Measurements from ENCODE around the gene GSG1L. TPM values are rescaled to one million over a fixed set of nuclear protein-coding genes. Genes with fewer than 3 reads are reported as not detected.

Gene GSG1L
- total RNA-seq, 1 donor, result not detected

DNA sequence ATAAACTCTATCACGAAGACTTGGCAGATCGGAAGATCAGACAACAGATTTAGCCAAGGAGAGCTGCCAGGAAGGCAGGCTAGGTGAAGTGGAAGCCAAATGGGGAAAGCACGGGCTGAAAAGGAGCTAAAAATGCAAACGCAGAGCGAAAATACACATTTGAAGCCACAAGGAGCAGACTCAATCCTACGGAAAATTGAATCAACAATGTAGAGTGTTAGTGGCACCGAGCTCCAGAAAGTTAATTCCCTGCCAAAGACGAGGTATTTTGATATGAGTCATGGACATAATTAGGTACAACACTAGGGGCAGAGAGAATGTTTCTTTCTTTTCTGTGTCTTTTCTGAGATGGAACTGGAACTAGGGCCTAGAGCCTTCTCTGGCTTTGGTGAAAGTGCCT lies 20.7 kb downstream of the GSG1L start:
- Histone ChIP-seq H4K20me1 (ENCODE audit: insufficient read depth, low read length) (no peaks in the 10 kb centered on the region), H3K27ac (ENCODE audit: low read depth, low read length) (no peak overlapping the region), H3K79me2 (ENCODE audit: insufficient read depth, low read length) (no peaks in the 10 kb centered on the region), H3K27me3 (ENCODE audit: insufficient read depth, low read length) (no peaks in the 10 kb centered on the region), H3K4me1 (ENCODE audit: insufficient read depth, low read length) (peaks cover 4% of the 10 kb centered on the region), H3K36me3 (ENCODE audit: insufficient read depth, low read length) (no peaks in the 10 kb centered on the region), H2AFZ (ENCODE audit: low read length) (no peak overlapping the region), H3K4me3 (ENCODE audit: insufficient read depth, low read length) (no peak overlapping the region), H3K4me2 (ENCODE audit: insufficient read depth, low read length) (no peak overlapping the region), H3K9me3 (ENCODE audit: low read depth, low read length) (no peaks in the 10 kb centered on the region)
- DNase-seq (ENCODE audit: insufficient read length, low spot score, missing footprints), result peak; percentile 89
- TF ChIP-seq, protein P1, sequence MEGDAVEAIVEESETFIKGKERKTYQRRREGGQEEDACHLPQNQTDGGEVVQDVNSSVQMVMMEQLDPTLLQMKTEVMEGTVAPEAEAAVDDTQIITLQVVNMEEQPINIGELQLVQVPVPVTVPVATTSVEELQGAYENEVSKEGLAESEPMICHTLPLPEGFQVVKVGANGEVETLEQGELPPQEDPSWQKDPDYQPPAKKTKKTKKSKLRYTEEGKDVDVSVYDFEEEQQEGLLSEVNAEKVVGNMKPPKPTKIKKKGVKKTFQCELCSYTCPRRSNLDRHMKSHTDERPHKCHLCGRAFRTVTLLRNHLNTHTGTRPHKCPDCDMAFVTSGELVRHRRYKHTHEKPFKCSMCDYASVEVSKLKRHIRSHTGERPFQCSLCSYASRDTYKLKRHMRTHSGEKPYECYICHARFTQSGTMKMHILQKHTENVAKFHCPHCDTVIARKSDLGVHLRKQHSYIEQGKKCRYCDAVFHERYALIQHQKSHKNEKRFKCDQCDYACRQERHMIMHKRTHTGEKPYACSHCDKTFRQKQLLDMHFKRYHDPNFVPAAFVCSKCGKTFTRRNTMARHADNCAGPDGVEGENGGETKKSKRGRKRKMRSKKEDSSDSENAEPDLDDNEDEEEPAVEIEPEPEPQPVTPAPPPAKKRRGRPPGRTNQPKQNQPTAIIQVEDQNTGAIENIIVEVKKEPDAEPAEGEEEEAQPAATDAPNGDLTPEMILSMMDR (IDR thresholded peaks at IDR 0.05; ENCODE audit: extremely low read depth, low read depth, low read length), result no peak

DNA sequence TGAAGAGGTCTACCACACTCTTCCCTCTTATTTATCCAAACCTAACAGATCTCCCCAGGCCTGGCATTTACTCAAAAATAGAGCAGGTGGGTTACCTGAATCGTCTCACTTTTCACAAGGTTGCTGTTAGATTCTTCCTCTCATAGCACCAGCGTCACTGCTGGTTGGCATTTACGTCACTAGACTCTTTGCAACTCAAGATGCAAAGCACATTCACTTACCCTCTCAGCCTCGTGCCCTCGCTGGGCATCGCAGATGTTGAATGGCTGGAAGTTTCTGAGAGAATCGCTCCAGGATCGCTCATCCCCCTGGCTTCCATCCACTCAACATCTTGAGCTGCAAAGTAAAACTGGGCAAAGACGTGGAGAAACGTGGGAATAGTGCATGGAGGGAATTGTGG lies 21.9 kb downstream of the GSG1L start:
- H3K36me3 ChIP-seq (ENCODE audit: insufficient read depth, low read length), result no peaks in the 10 kb centered on the region

GRCh38 chr16:28040039-28040438 lies 23.5 kb downstream of the GSG1L start:
- Histone ChIP-seq H3K4me2 (ENCODE audit: insufficient read depth, low read length) (no peak overlapping the region), H2AFZ (ENCODE audit: low read length) (no peak overlapping the region), H3K9me3 (ENCODE audit: low read depth, low read length) (no peaks in the 10 kb centered on the region), H3K27ac (ENCODE audit: low read depth, low read length) (no peak overlapping the region), H3K4me3 (ENCODE audit: insufficient read depth, low read length) (no peak overlapping the region), H4K20me1 (ENCODE audit: insufficient read depth, low read length) (no peaks in the 10 kb centered on the region), H3K27me3 (ENCODE audit: insufficient read depth, low read length) (peaks cover 3% of the 10 kb centered on the region), H3K4me1 (ENCODE audit: insufficient read depth, low read length) (peaks cover 4% of the 10 kb centered on the region), H3K79me2 (ENCODE audit: insufficient read depth, low read length) (no peaks in the 10 kb centered on the region), H3K36me3 (ENCODE audit: insufficient read depth, low read length) (no peaks in the 10 kb centered on the region)
- TF ChIP-seq, protein P1 (IDR thresholded peaks at IDR 0.05; ENCODE audit: extremely low read depth, low read depth, low read length), result no peak
- no peak for DNase-seq (ENCODE audit: insufficient read length, low spot score, missing footprints)

More for the DNA sequence above, 21.9 kb downstream of the GSG1L start:
- Histone ChIP-seq H4K20me1 (ENCODE audit: insufficient read depth, low read length) (no peaks in the 10 kb centered on the region), H3K27ac (ENCODE audit: low read depth, low read length) (no peak overlapping the region), H3K79me2 (ENCODE audit: insufficient read depth, low read length) (no peaks in the 10 kb centered on the region), H2AFZ (ENCODE audit: low read length) (no peak overlapping the region), H3K4me3 (ENCODE audit: insufficient read depth, low read length) (no peak overlapping the region), H3K4me2 (ENCODE audit: insufficient read depth, low read length) (no peak overlapping the region), H3K27me3 (ENCODE audit: insufficient read depth, low read length) (no peaks in the 10 kb centered on the region), H3K4me1 (ENCODE audit: insufficient read depth, low read length) (peaks cover 4% of the 10 kb centered on the region), H3K9me3 (ENCODE audit: low read depth, low read length) (no peaks in the 10 kb centered on the region)
- TF ChIP-seq, protein P1 (IDR thresholded peaks at IDR 0.05; ENCODE audit: extremely low read depth, low read depth, low read length), result no peak
- DNase-seq (ENCODE audit: insufficient read length, low spot score, missing footprints), result peak; percentile 53

GRCh38 chr16:28039493-28039892 lies 24.0 kb downstream of the GSG1L start:
- Histone ChIP-seq H4K20me1 (ENCODE audit: insufficient read depth, low read length) (no peaks in the 10 kb centered on the region), H3K4me3 (ENCODE audit: insufficient read depth, low read length) (no peak overlapping the region), H3K79me2 (ENCODE audit: insufficient read depth, low read length) (no peaks in the 10 kb centered on the region), H3K4me2 (ENCODE audit: insufficient read depth, low read length) (no peak overlapping the region), H2AFZ (ENCODE audit: low read length) (no peak overlapping the region), H3K9me3 (ENCODE audit: low read depth, low read length) (no peaks in the 10 kb centered on the region), H3K27ac (ENCODE audit: low read depth, low read length) (no peak overlapping the region), H3K36me3 (ENCODE audit: insufficient read depth, low read length) (no peaks in the 10 kb centered on the region), H3K27me3 (ENCODE audit: insufficient read depth, low read length) (peaks cover 7% of the 10 kb centered on the region), H3K4me1 (ENCODE audit: insufficient read depth, low read length) (peaks cover 4% of the 10 kb centered on the region)
- TF ChIP-seq, protein P1 (IDR thresholded peaks at IDR 0.05; ENCODE audit: extremely low read depth, low read depth, low read length), result no peak
- DNase-seq (ENCODE audit: insufficient read length, low spot score, missing footprints), result no peak

All from osteoblast (primary cell).